ENCODE data around the gene IL12RB1. TPM values are rescaled to one million over a fixed set of nuclear protein-coding genes. Genes with fewer than 3 reads are reported as not detected.

The IL12RB1 gene
- total RNA-seq, 4 donors from 2014 or later, result 1.0 to 4.8 (median 1.9) TPM

DNA sequence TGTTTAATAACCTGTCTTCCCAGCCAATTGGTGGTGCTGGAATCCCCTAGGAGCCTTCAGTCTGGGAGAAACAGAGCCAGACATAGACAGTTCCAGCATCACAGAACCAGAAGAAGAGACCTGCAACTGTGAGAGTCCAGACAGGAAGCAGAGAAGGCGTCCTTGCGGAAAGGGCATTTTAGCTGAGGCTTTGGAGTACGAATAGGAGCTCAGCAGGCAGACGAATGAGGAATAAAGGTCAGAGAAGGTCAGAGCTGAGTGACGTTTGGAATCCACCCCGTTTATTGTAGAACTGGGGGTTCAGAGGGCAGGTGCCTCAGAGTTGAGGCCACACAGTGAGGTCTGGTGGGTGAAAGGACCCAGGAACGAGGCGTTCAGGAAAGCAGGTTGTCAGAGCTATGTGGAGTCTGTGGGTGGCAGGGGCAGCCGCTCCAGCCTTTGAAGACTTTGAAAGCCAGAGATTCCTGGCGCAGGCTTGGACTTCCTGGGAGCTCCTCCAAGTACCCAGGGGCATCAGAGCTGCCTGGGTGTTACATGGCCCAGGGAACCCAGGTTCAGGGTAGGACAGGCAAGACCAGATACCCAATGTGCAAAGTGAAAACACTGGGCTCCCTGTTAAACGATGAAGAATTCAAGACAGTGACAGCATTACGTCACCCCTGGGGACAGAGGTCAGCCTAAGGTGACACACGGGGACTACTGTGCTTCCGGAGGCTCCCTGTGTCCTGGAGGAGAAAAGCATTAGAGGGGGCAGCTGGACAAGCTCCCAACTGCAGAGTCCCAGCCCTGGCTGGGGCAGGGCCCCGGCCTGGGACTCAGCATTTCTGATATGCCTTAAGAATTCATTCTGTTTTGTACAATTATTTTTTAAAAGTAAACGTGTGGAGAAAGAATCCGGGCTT lies 73.3 kb downstream of the IL12RB1 start:
- H3K36me3 ChIP-seq, result peaks cover 4 to 67% (median 23%) of the 10 kb centered on the region in 3 donors
- H3K9me3 ChIP-seq, result no peaks in the 10 kb centered on the region
- H3K4me1 ChIP-seq, result peaks cover 0 to 59% (median 15%) of the 10 kb centered on the region in 4 donors
- TF ChIP-seq EP300 (IDR thresholded peaks at IDR 0.05) (peak in 1 of 2 donors; percentile 19), POLR2A (IDR thresholded peaks at IDR 0.05) (no peak)
- TF ChIP-seq, protein P1, sequence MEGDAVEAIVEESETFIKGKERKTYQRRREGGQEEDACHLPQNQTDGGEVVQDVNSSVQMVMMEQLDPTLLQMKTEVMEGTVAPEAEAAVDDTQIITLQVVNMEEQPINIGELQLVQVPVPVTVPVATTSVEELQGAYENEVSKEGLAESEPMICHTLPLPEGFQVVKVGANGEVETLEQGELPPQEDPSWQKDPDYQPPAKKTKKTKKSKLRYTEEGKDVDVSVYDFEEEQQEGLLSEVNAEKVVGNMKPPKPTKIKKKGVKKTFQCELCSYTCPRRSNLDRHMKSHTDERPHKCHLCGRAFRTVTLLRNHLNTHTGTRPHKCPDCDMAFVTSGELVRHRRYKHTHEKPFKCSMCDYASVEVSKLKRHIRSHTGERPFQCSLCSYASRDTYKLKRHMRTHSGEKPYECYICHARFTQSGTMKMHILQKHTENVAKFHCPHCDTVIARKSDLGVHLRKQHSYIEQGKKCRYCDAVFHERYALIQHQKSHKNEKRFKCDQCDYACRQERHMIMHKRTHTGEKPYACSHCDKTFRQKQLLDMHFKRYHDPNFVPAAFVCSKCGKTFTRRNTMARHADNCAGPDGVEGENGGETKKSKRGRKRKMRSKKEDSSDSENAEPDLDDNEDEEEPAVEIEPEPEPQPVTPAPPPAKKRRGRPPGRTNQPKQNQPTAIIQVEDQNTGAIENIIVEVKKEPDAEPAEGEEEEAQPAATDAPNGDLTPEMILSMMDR (IDR thresholded peaks at IDR 0.05), result no peak
- H3K27me3 ChIP-seq, result no peaks in the 10 kb centered on the region
- no peak overlapping the region for H3K4me3 ChIP-seq
- H3K27ac ChIP-seq, result peak overlapping the region; percentile 43 to 95 (median 75)
- no peak for DNase-seq (ENCODE audit: low spot score in 2 of 2)
- WGBS, 2 donors, result 58 to 67% methylated on average over 17 of the region's 17 CpGs

GRCh38 chr19:18010149-18010548 lies 76.6 kb downstream of the IL12RB1 start:
- no peaks in the 10 kb centered on the region for H3K9me3 ChIP-seq
- H3K27me3 ChIP-seq, result no peaks in the 10 kb centered on the region
- peak overlapping the region; percentile 50 to 64 (median 55) for H3K4me3 ChIP-seq
- peaks cover 4 to 64% (median 23%) of the 10 kb centered on the region in 3 donors for H3K36me3 ChIP-seq
- TF ChIP-seq POLR2A (IDR thresholded peaks at IDR 0.05), result no peak
- TF ChIP-seq, protein P1 (IDR thresholded peaks at IDR 0.05), result no peak
- TF ChIP-seq EP300 (IDR thresholded peaks at IDR 0.05), result no peak
- WGBS, 2 donors, result 86 to 90% methylated on average over 2 to 11 of the region's 11 CpGs
- no peak for DNase-seq (ENCODE audit: low spot score in 2 of 2)
- peak overlapping the region in 2 of 4 donors; percentile 90 to 96 for H3K27ac ChIP-seq
- peaks cover 0 to 53% (median 9%) of the 10 kb centered on the region in 4 donors for H3K4me1 ChIP-seq

DNA sequence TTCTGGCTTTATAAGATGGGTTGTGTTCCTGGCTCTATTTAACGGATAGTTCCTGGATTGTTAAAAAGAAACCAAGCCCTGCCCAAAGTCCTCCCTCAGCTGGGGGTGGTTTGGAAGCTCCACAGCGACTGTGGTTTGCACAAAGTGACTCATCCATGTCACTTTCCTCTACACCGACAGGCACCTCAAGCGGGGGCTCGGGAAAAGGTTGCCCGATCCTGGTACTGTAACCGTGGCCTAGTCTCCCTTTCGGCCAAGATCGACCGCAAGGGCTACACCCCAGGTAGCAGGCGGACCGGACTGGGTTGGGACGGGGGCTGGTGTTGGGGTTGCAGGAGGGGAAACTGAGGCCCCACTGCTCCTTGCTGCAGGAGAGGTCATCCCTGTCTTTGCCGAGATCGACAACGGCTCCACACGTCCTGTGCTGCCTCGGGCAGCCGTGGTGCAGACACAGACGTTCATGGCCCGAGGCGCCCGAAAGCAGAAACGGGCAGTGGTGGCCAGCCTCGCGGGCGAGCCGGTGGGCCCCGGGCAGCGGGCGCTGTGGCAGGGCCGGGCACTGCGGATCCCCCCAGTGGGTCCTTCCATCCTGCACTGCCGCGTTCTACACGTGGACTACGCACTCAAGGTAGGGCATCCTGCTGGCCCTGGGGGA lies 77.2 kb downstream of the IL12RB1 start:
- H3K9me3 ChIP-seq, result no peaks in the 10 kb centered on the region
- no peak for DNase-seq (ENCODE audit: low spot score in 2 of 2)
- WGBS, 2 donors, result 88 to 96% methylated on average over 25 to 32 of the region's 37 CpGs
- peak overlapping the region; percentile 89 to 96 (median 90) for H3K27ac ChIP-seq
- peaks cover 0 to 53% (median 9%) of the 10 kb centered on the region in 4 donors for H3K4me1 ChIP-seq
- TF ChIP-seq EP300 (IDR thresholded peaks at IDR 0.05), result no peak
- no peak for TF ChIP-seq POLR2A (IDR thresholded peaks at IDR 0.05)
- TF ChIP-seq, protein P1 (IDR thresholded peaks at IDR 0.05), result no peak
- peaks cover 4 to 62% (median 23%) of the 10 kb centered on the region in 3 donors for H3K36me3 ChIP-seq
- H3K4me3 ChIP-seq, result peak overlapping the region; percentile 50 to 64 (median 55)
- H3K27me3 ChIP-seq, result no peaks in the 10 kb centered on the region

Other genes starting within 250 kb of the IL12RB1 start
- gene JAK3, start 239.0 kb downstream of the IL12RB1 start, total RNA-seq, result 10 to 100 TPM in 2 of 4 donors, 1 to 10 TPM in 2; 1.9 to 18.0 (median 8.3) TPM
- gene RPL18A, start 227.0 kb downstream of the IL12RB1 start, total RNA-seq, result 1,000 to 10,000 TPM; 1,544 to 1,849 (median 1,738) TPM
- gene SLC5A5, start 215.0 kb downstream of the IL12RB1 start, total RNA-seq, result not detected
- gene CCDC124, start 153.9 kb downstream of the IL12RB1 start, total RNA-seq, result 10 to 100 TPM; 29.3 to 69.0 (median 33.9) TPM
- under 1 TPM in 1 of 4 donors, not detected in 3; under 0.01 TPM for gene KCNN1, start 119.8 kb downstream of the IL12RB1 start, total RNA-seq
- 100 to 1,000 TPM; 127 to 180 (median 177) TPM for gene ARRDC2, start 78.8 kb downstream of the IL12RB1 start, total RNA-seq
- 10 to 100 TPM in 2 of 4 donors, 1 to 10 TPM in 2; 7.6 to 19.8 (median 10.0) TPM for gene MAST3, start 10.8 kb upstream of the IL12RB1 start, total RNA-seq
- 10 to 100 TPM; 12.2 to 38.1 (median 15.7) TPM for gene PIK3R2, start 66.2 kb upstream of the IL12RB1 start, total RNA-seq
- 100 to 1,000 TPM in 1 of 4 donors, 10 to 100 TPM in 3; 19.0 to 101 (median 29.4) TPM for gene IFI30, start 86.9 kb upstream of the IL12RB1 start, total RNA-seq
- gene MPV17L2, start 106.3 kb upstream of the IL12RB1 start, total RNA-seq, result 10 to 100 TPM; 11.1 to 19.0 (median 15.5) TPM
- gene RAB3A, start 117.1 kb upstream of the IL12RB1 start, total RNA-seq, result 1 to 10 TPM in 3 of 4 donors, not detected in 1; 1.5 to 5.1 (median 3.9) TPM
- gene PDE4C, start 139.5 kb upstream of the IL12RB1 start, total RNA-seq, result under 1 TPM in 3 of 4 donors, not detected in 1; under 0.01 to 0.60 (median 0.59) TPM
- gene IQCN, start 187.5 kb upstream of the IL12RB1 start, total RNA-seq, result 10 to 100 TPM in 2 of 4 donors, 1 to 10 TPM in 2; 2.3 to 11.4 (median 8.2) TPM
- 100 to 1,000 TPM; 309 to 553 (median 486) TPM for gene JUND, start 194.7 kb upstream of the IL12RB1 start, total RNA-seq
- gene LSM4, start 236.1 kb upstream of the IL12RB1 start, total RNA-seq, result 100 to 1,000 TPM in 3 of 4 donors, 10 to 100 TPM in 1; 70.4 to 167 (median 156) TPM